GM12878 (cell line): ENCODE results near the gene IL1RAPL1. TPM values are rescaled to one million over a fixed set of nuclear protein-coding genes. Genes with fewer than 3 reads are reported as not detected.

Experiments
- ATAC-seq: fragments of 200-7000 bp; cut with Tn5 transposase; 3 replicates; pipeline ENCODE4 v1.9.1; 2020; ENCODE audit warnings: mild to moderate bottlenecking, moderate library complexity
- BruUV-seq: library from RNA; stranded (reverse); fragments of 400-500 nt; replicated peaks from 2 replicates; lab custom pipeline; 2021; lab: Mats Ljungman, UMichigan
- CTCF ChIA-PET: fragments of 300-600 bp; sonication (Branson Sonifier 250); formaldehyde crosslinking; extraction: SDS; loops from one replicate; lab custom pipeline; 2021; ENCODE audit warnings: inconsistent platforms; lab: Yijun Ruan, JAX
- POLR2A ChIA-PET: fragments of 350-600 bp; formaldehyde crosslinking; extraction: SDS; loops from one replicate; lab custom pipeline; 2021; ENCODE audit warnings: inconsistent platforms; lab: Charles Lee
- RAD21 ChIA-PET: fragments of 300-600 bp; sonication (Branson Sonifier 250); formaldehyde crosslinking; loops from one replicate; lab custom pipeline; 2023; ENCODE audit warnings: antibody characterized with exemption; ENCODE audit not compliant: unreplicated experiment; lab: Charles Lee
- SMC1A ChIA-PET: fragments of 300-600 bp; sonication (Branson Sonifier 250); formaldehyde crosslinking; loops from one replicate; lab custom pipeline; 2023; ENCODE audit not compliant: unreplicated experiment, uncharacterized antibody; lab: Charles Lee
- DNase-seq: peaks from one replicate; pipeline ENCODE4 v3.0.0-alpha.2; 2011; ENCODE audit warnings: low read depth, low spot score
- FAIRE-seq: peaks from 3 replicates; lab custom pipeline; 2011; peaks lifted over from hg19 to GRCh38; lab: Jason Lieb, UNC
- H2AFZ ChIP-seq: 2 replicates; pipeline ENCODE4 v1.6.0; 2011; ENCODE audit warnings: low read depth, low read length, control low read depth; ENCODE audit not compliant: control insufficient read depth
- H3K27ac ChIP-seq: 2 replicates; pipeline ENCODE4 v1.5.1; 2011; ENCODE audit warnings: control low read depth; ENCODE audit not compliant: control insufficient read depth, insufficient read depth
- H3K27me3 ChIP-seq, 2 experiments: replicated peaks in 1 of 2; 2 replicates each; pipeline versions ENCODE4 v1.6.0 to v1.6.1; 2011; ENCODE audit warnings: low read length in 1 of 2; ENCODE audit not compliant: control insufficient read depth in 2 of 2, insufficient read depth in 2 of 2
- H3K36me3 ChIP-seq, 2 experiments: 2 replicates each; pipeline ENCODE4 v1.5.1; 2011; ENCODE audit warnings: low read length in 1 of 2; ENCODE audit not compliant: control insufficient read depth in 2 of 2, insufficient read depth in 2 of 2
- H3K4me1 ChIP-seq: 2 replicates; pipeline ENCODE4 v1.6.1; 2011; ENCODE audit warnings: mild to moderate bottlenecking, low read length, moderate library complexity, mixed read lengths; ENCODE audit not compliant: control insufficient read depth, insufficient read depth
- H3K4me2 ChIP-seq: 2 replicates; pipeline ENCODE4 v1.6.0; 2011; ENCODE audit warnings: control low read depth; ENCODE audit not compliant: control insufficient read depth, insufficient read depth
- H3K4me3 ChIP-seq: fragments of 200-600 bp; sonication (generic); 2 replicates; pipeline ENCODE4 v1.5.1; 2016
- H3K79me2 ChIP-seq: 2 replicates; pipeline ENCODE4 v1.6.0; 2011; ENCODE audit warnings: low read length; ENCODE audit not compliant: control insufficient read depth, insufficient read depth
- H3K9ac ChIP-seq: 2 replicates; pipeline ENCODE4 v1.8.0; 2011; ENCODE audit warnings: low read length, control low read depth, mixed read lengths; ENCODE audit not compliant: control insufficient read depth, insufficient read depth
- H3K9me3 ChIP-seq: replicated peaks from 3 replicates; pipeline ENCODE4 v1.5.1; 2011; ENCODE audit warnings: mild to moderate bottlenecking, low read length; ENCODE audit not compliant: control insufficient read depth, insufficient read depth
- H4K20me1 ChIP-seq: 2 replicates; pipeline ENCODE4 v1.6.0; 2011; ENCODE audit not compliant: control insufficient read depth, insufficient read depth
- CREB1 ChIP-seq: IDR thresholded peaks from 2 replicates; pipeline ENCODE4 v1.6.1; 2012; ENCODE audit warnings: low read depth, mild to moderate bottlenecking, inconsistent platforms
- EZH2 ChIP-seq: IDR thresholded peaks from 2 replicates; pipeline ENCODE4 v1.6.1; 2012; ENCODE audit warnings: low read depth, mild to moderate bottlenecking, control low read depth, inconsistent platforms, low read length, borderline replicate concordance; ENCODE audit not compliant: control insufficient read depth
- STAT1 ChIP-seq: fragments of 450-650 bp; conservative IDR thresholded peaks from 2 replicates; pipeline ENCODE4 v1.6.1; 2014; ENCODE audit warnings: antibody characterized with exemption, mild to moderate bottlenecking
- SUPT20H ChIP-seq: IDR thresholded peaks from 2 replicates; pipeline ENCODE4 v1.6.1; 2011; ENCODE audit warnings: low read depth, mild to moderate bottlenecking, low read length, moderate library complexity, borderline replicate concordance; ENCODE audit not compliant: control insufficient read depth
- ZNF384 ChIP-seq: IDR thresholded peaks from 2 replicates; pipeline ENCODE4 v1.6.1; 2012; ENCODE audit warnings: low read depth, mild to moderate bottlenecking, low read length, improper control_type of control experiment, borderline replicate concordance
- WGBS: methylation state at CpG from one replicate; pipeline ENCODE4 v1.1.6; 2016; ENCODE audit warnings: low lambda C conversion rate; ENCODE audit not compliant: insufficient replicate concordance, insufficient coverage; ENCODE audit errors: missing lambda C conversion rate; 5-methylcytosine and 5-hydroxymethylcytosine counted together
- in situ Hi-C: fragments of 300-500 bp; cut with MboI; formaldehyde crosslinking; loops from 9 replicates; pipeline ENCODE4 v1.14.3; 2018; ENCODE audit warnings: mixed read lengths
- intact Hi-C: fragments of 100-400 bp; cut with micrococcal nuclease; formaldehyde crosslinking; loops from one replicate; pipeline ENCODE4 v1.14.2; 2022; ENCODE audit not compliant: unreplicated experiment
- polyA plus RNA-seq, 11 experiments: library from polyadenylated mRNA; depleted of rRNA in 4 of 11; unstranded in 6 of 11; stranded (reverse) in 5 of 11; fragments of >200 nt; fragmentation: Nextera tagmentation in 4 of 11; fragmentation: Illumina TruSeq in 1 of 11; extraction: Ambion mirVana in 4 of 11; extraction: Trizol in 1 of 11; gene quantifications; 1 replicate in 1 of 11; 2 replicates in 10 of 11; pipeline versions ENCODE4 v1.2.1 to v1.2.3, GENCODE V29; 2011 to 2016; ENCODE audit warnings: inconsistent platforms in 2 of 11, missing spikeins in 2 of 11, low read depth in 1 of 11
- total RNA-seq, 4 experiments: library from RNA; depleted of rRNA in 3 of 4; stranded (reverse); fragments of >200 nt in 3 of 4; fragmentation: Illumina TruSeq in 1 of 4; extraction: Trizol in 1 of 4; gene quantifications; 2 replicates each; pipeline versions ENCODE4 v1.2.1 to v1.2.3, GENCODE V29; 2013 to 2021
- TF ChIP-seq, protein P1 (sequence below): fragments of 150-350 bp; IDR thresholded peaks from 2 replicates; pipeline ENCODE4 v1.6.1; 2016; ENCODE audit warnings: low read depth, low read length
- TF ChIP-seq, protein P2 (sequence below): fragments of 450-650 bp; IDR thresholded peaks from 2 replicates; pipeline ENCODE4 v1.6.1; 2017; ENCODE audit warnings: borderline replicate concordance

IL1RAPL1 gene
- total and polyA plus RNA-seq, 10 of the 15 experiments (the other 5 are each of a cell fraction or from before 2014, with no cell fraction given): not detected

DNA sequence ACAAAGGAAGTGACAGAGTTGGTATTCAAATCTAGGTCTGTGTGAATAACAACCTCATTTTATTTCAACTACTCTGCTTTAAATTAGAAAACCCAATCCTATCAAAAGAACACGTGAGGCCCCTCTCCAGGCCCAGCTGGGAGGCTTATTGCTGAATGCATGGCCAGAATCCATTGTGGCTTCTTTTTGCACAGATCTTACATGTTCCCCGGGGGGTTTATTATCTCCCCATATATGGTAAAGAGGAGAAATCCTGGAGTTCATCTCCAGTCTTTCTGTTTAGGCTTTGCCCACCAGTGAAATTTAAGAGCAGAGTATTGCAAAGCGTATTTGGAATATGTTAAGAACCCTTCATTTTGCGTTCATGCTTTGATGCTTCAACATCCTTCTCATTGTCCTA is 655.6 kb downstream of the IL1RAPL1 start:
- BruUV-seq: no TSS peak
- no peaks in the 10 kb centered on the region for H3K27me3 ChIP-seq
- RAD21 ChIA-PET: no interaction called here
- H2AFZ ChIP-seq: no peak overlapping the region
- H3K4me3 ChIP-seq: no peak overlapping the region
- in situ Hi-C loops (no loop called here), intact Hi-C loops (no loop called here)
- CTCF ChIA-PET: no interaction called here
- H3K79me2 ChIP-seq: no peaks in the 10 kb centered on the region
- no peaks in the 10 kb centered on the region for H3K36me3 ChIP-seq
- no peaks in the 10 kb centered on the region for H3K4me1 ChIP-seq
- H3K9me3 ChIP-seq: no peaks in the 10 kb centered on the region
- no peak overlapping the region for H3K4me2 ChIP-seq
- H3K9ac ChIP-seq: no peak overlapping the region
- ATAC-seq (no peak), DNase-seq (no peak), FAIRE-seq (no peak)
- SMC1A ChIA-PET: no interaction called here
- H4K20me1 ChIP-seq: no peaks in the 10 kb centered on the region
- TF ChIP-seq, protein P1, sequence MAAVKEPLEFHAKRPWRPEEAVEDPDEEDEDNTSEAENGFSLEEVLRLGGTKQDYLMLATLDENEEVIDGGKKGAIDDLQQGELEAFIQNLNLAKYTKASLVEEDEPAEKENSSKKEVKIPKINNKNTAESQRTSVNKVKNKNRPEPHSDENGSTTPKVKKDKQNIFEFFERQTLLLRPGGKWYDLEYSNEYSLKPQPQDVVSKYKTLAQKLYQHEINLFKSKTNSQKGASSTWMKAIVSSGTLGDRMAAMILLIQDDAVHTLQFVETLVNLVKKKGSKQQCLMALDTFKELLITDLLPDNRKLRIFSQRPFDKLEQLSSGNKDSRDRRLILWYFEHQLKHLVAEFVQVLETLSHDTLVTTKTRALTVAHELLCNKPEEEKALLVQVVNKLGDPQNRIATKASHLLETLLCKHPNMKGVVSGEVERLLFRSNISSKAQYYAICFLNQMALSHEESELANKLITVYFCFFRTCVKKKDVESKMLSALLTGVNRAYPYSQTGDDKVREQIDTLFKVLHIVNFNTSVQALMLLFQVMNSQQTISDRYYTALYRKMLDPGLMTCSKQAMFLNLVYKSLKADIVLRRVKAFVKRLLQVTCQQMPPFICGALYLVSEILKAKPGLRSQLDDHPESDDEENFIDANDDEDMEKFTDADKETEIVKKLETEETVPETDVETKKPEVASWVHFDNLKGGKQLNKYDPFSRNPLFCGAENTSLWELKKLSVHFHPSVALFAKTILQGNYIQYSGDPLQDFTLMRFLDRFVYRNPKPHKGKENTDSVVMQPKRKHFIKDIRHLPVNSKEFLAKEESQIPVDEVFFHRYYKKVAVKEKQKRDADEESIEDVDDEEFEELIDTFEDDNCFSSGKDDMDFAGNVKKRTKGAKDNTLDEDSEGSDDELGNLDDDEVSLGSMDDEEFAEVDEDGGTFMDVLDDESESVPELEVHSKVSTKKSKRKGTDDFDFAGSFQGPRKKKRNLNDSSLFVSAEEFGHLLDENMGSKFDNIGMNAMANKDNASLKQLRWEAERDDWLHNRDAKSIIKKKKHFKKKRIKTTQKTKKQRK: no peak
- TF ChIP-seq ZNF384 (no peak), STAT1 (no peak), CREB1 (no peak), EZH2 (no peak), SUPT20H (no peak)
- TF ChIP-seq, protein P2, sequence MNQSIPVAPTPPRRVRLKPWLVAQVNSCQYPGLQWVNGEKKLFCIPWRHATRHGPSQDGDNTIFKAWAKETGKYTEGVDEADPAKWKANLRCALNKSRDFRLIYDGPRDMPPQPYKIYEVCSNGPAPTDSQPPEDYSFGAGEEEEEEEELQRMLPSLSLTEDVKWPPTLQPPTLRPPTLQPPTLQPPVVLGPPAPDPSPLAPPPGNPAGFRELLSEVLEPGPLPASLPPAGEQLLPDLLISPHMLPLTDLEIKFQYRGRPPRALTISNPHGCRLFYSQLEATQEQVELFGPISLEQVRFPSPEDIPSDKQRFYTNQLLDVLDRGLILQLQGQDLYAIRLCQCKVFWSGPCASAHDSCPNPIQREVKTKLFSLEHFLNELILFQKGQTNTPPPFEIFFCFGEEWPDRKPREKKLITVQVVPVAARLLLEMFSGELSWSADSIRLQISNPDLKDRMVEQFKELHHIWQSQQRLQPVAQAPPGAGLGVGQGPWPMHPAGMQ: no peak
- H3K27ac ChIP-seq: no peak overlapping the region
- POLR2A ChIA-PET: no interaction called here
- WGBS: 51% methylated on average over 4 of the region's 4 CpGs
